Mucosa of stomach (tissue), 1 donor: ENCODE measurements around the gene PWP1.

Source experiments
- H3K27me3 ChIP-seq: one replicate; pipeline ENCODE4 v1.7.0; 2013; ENCODE audit warnings: mild to moderate bottlenecking, low read length; ENCODE audit not compliant: control insufficient read depth, insufficient read depth
- H3K36me3 ChIP-seq: one replicate; pipeline ENCODE4 v1.7.0; 2013; ENCODE audit warnings: low read length; ENCODE audit not compliant: control insufficient read depth, insufficient read depth
- H3K4me1 ChIP-seq: one replicate; pipeline ENCODE4 v1.7.0; 2013; ENCODE audit warnings: mild to moderate bottlenecking, low read length; ENCODE audit not compliant: control insufficient read depth, insufficient read depth
- H3K4me3 ChIP-seq: one replicate; pipeline ENCODE4 v1.7.0; 2013; ENCODE audit warnings: low read length
- H3K9ac ChIP-seq: one replicate; pipeline ENCODE4 v1.7.0; 2013; ENCODE audit warnings: mild to moderate bottlenecking, low read length, moderate library complexity
- H3K9me3 ChIP-seq: one replicate; pipeline ENCODE4 v1.7.0; 2013; ENCODE audit warnings: mild to moderate bottlenecking, low read length, moderate library complexity; ENCODE audit not compliant: control insufficient read depth
- donor health status: Pancreatic carcinoma.

Gene PWP1

DNA sequence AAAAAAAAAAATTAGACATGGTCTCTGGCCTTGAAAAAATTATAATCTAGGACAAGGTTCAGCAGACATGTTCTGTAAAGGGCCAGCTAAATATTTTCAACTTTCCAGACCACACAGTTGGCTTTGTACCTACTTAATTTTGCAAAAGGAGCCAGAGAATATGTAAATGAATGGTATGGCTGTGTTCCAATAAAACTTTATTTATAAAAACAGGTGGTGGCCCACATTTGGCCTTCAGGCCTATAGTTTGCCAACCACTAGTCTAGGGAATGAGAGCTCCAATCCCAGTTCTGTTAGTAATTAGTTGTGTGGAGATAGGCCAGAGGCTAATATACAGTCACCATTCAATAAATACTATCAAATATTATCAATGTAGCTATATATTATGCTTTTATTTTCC lies 29.3 kb upstream of the PWP1 start:
- H3K27me3 ChIP-seq, result no peaks in the 10 kb centered on the region
- H3K4me1 ChIP-seq, result no peaks in the 10 kb centered on the region
- H3K9me3 ChIP-seq, result no peaks in the 10 kb centered on the region
- H3K4me3 ChIP-seq, result no peak overlapping the region
- no peaks in the 10 kb centered on the region for H3K36me3 ChIP-seq
- no peak overlapping the region for H3K9ac ChIP-seq

DNA sequence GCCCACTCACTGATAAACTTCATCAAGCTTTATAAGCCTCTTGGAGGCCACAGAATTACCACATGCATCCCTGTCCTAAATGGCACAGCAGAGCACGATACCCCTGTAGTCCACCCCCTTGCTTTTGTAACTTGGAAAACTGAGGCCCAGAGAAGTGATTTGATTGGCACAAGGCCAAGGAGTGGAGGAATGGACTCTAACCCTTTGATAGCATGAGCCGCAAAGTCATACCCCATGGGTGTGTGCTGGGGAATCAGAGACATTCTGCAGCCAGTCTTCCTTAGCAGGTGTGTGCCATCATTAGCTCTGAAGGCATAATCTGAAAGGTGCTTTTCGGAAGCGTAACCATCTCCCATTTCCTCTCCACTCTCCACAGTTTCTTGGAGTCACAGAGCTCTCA lies 28.5 kb upstream of the PWP1 start:
- Histone ChIP-seq H3K4me3 (no peak overlapping the region), H3K9me3 (no peaks in the 10 kb centered on the region), H3K27me3 (no peaks in the 10 kb centered on the region), H3K9ac (no peak overlapping the region), H3K36me3 (no peaks in the 10 kb centered on the region), H3K4me1 (no peaks in the 10 kb centered on the region)

DNA sequence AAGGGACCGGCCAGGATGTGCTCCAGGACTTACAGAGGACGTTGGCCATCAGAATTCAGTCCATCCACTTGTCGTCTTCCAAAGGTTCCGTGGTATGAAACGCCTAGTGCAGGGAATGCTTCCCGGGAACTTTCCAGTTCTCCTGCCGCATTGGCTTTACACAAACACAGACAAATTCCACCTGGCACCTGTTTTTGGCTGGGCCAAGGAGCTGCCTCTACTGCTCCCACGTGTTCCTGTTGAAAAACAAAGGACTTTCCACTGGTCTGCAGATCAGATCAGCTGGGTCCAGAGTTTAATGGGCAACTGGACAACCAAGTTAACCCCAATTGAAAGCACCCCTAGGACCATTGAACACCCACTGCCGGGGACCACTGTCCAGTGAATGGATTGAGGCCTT lies 28.0 kb upstream of the PWP1 start:
- H3K27me3 ChIP-seq, result no peaks in the 10 kb centered on the region
- no peak overlapping the region for H3K4me3 ChIP-seq
- no peak overlapping the region for H3K9ac ChIP-seq
- no peaks in the 10 kb centered on the region for H3K9me3 ChIP-seq
- H3K36me3 ChIP-seq, result no peaks in the 10 kb centered on the region
- H3K4me1 ChIP-seq, result no peaks in the 10 kb centered on the region

DNA sequence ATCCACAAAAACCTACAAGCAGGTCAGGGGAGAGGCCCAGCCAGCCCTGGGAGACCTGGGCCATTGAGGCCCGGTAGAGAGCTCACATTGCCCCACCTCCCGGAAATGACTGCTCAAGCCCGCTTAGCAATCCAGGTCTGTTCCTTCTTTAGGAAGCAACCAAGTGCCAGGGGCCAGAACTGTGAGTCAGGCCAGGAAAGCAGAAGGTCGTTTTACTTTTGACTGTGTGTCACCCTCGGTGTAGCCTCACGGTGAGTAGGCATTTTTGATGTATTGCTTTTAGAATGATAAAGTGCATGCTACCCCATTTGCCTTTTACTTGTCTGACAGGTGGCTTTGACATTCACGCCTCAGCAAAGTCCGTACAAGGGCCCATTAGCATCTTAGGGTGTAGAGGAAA lies 25.4 kb upstream of the PWP1 start:
- no peak overlapping the region for H3K4me3 ChIP-seq
- no peak overlapping the region for H3K9ac ChIP-seq
- H3K4me1 ChIP-seq, result no peaks in the 10 kb centered on the region
- no peaks in the 10 kb centered on the region for H3K36me3 ChIP-seq
- H3K9me3 ChIP-seq, result no peaks in the 10 kb centered on the region
- H3K27me3 ChIP-seq, result no peaks in the 10 kb centered on the region

DNA sequence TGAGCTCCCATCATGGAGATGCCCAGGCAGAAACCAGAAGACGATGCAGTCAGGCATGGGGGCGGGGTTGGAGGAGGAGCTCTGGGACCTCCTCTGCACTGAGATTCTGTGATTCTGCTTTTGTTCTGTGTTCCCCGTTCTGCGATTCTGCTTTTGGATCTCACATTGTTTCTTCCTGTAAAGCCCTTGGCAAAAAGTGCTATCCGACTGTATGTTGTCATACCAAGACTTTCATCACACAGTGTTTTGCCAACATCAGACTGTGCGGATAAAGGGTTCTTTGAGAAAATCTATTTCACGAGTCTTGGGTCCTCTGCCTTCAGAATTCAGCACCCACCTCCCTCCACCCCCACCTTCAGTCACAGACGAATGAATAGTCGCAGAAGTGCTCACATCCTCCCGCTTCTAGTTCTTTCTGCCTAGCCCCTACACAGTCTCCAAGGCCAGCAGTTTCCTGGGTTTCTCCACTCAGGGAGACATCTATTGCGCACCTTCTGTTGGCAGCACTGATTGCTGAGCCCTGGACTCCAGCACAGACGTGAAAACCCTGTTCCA lies 24.7 kb upstream of the PWP1 start:
- Histone ChIP-seq H3K36me3 (no peaks in the 10 kb centered on the region), H3K4me1 (no peaks in the 10 kb centered on the region), H3K9me3 (no peaks in the 10 kb centered on the region), H3K9ac (no peak overlapping the region), H3K27me3 (no peaks in the 10 kb centered on the region), H3K4me3 (no peak overlapping the region)

DNA sequence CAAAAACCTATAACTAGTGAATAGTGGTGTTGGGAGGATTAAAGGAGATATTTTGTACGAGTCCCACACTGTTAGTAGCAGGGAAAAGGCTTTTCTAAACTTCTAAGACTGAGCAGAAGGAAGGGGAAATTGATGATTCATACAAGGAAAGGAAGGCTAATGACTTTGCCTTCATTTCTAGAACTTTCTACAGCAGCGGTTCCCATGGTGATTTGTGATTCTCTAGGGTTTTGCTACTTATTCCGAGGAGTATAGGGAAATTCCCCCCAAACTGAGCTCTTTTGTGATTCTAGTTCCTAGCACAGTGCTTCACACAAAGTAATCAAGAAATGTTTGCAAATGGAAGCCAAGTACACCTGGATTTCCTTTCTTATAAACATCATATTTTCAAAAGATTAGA lies 23.8 kb upstream of the PWP1 start:
- Histone ChIP-seq H3K9me3 (no peaks in the 10 kb centered on the region), H3K27me3 (no peaks in the 10 kb centered on the region), H3K36me3 (no peaks in the 10 kb centered on the region), H3K9ac (no peak overlapping the region), H3K4me1 (no peaks in the 10 kb centered on the region), H3K4me3 (no peak overlapping the region)

DNA sequence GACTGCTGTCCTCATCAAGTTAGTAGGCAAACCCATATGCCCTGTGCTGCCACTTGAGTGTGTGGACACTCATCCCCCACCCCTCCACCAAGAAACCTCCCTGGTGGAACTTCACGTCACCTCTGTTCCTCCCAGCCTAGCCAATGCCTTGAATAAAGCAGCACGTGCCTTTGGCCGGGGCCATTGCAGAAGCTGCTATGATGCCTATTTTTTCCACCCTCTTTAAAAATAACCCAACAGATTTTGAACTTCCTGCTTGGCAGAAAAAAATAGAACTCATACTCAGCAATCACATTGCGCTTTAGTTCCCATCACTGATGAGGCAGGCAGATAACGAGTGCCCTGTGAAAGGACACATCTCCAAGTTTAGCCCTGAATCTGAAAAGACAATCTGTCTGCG lies 23.1 kb upstream of the PWP1 start:
- no peak overlapping the region for H3K9ac ChIP-seq
- H3K4me3 ChIP-seq, result no peak overlapping the region
- H3K36me3 ChIP-seq, result no peaks in the 10 kb centered on the region
- no peaks in the 10 kb centered on the region for H3K9me3 ChIP-seq
- no peaks in the 10 kb centered on the region for H3K27me3 ChIP-seq
- H3K4me1 ChIP-seq, result no peaks in the 10 kb centered on the region

DNA sequence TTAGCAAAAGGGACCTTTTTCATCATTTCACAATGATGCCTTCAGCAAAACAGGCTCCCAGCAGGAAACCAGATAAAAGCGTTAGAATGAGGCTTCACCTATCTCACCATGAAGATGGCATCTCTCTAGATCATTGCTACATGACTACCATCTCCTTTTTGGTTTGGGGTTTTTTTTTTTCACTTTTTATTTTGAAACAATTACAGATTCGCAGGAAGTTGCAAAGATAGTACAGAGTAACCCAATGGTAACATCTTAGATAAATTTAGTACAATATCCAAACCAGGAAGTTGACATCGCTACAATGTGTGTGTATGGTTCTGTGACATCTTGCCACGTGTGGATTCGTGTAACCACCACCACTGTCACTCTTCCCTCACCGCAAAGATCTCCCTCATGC lies 22.3 kb upstream of the PWP1 start:
- Histone ChIP-seq H3K4me3 (no peak overlapping the region), H3K4me1 (no peaks in the 10 kb centered on the region), H3K9me3 (no peaks in the 10 kb centered on the region), H3K9ac (no peak overlapping the region), H3K27me3 (no peaks in the 10 kb centered on the region), H3K36me3 (no peaks in the 10 kb centered on the region)

DNA sequence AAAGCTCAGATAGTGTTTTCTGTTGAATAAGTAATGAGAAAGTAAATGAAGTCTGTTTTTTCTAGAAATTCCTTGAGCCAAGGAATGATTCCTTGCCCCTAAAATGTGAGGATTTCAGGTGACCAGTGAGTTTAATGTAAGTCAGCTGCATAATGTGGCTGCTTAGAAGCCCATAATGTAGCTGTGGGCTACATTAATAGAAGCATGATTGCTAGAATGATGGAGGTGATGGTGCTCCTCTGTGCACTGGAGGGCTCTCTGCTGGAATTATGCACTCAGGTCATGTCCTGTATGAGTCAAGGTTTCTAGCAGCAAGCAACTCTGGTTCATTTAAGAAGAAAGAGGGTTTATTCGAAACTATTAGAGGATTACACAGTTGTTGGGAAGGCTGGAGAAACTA lies 19.6 kb upstream of the PWP1 start:
- peaks cover 5% of the 10 kb centered on the region for H3K27me3 ChIP-seq
- no peaks in the 10 kb centered on the region for H3K4me1 ChIP-seq
- no peaks in the 10 kb centered on the region for H3K9me3 ChIP-seq
- H3K36me3 ChIP-seq, result no peaks in the 10 kb centered on the region
- no peak overlapping the region for H3K4me3 ChIP-seq
- no peak overlapping the region for H3K9ac ChIP-seq

DNA sequence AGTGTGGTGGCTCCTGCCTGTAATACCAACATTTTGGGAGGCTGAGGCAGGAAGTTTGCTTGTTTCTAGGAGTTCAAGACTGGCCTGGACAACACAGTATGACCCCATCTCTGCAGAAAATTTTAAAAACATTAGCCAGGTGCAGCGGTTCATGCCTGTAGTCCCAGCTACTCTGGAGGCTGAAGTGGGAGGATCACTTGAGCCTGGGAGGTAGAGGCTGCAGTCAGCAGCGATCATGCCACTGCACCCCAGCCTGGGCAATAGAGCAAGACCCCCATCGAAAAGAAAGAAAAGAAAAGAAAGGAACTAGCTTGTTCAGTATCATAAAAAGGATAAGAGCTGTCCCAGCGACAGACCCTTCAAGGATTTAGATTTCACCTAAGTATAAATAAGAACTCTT lies 18.1 kb upstream of the PWP1 start:
- Histone ChIP-seq H3K4me1 (no peaks in the 10 kb centered on the region), H3K4me3 (no peak overlapping the region), H3K36me3 (no peaks in the 10 kb centered on the region), H3K9me3 (no peaks in the 10 kb centered on the region), H3K9ac (no peak overlapping the region), H3K27me3 (peaks cover 5% of the 10 kb centered on the region)

DNA sequence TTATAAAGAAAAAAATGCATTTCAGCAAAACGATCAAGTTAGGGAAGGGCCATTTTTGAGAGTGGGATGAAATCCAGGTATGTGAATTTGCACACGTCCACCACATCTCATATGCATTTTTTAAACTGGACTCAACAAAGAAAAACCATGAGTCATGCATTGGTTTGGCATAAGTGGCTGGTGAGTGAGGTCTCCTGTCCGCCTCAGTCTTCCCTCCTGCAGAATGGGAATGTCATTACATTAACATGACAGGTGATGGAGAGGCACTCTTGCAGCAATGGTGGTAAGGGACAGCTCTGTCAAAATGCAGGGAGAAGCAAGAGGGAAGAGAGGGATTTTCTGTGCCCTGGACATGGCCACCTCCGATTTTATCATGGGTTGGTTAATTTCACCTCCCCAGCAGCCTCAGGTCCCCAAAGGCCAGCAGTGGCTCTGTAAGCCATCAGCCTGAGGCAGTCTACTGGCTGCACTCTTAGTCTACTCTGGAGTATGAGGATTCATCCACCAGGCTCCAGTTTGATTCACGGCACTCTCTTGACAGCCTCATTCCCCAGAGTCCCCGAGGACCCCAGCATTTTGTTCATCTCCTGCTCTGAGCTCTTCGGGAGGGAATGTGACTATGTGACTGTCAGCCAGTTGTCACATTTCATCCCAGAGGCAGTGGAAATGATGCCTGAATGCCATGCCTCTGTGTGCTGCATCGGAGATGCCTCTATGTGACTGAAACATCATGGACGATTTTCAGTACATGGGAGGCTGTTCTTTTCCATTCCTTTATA lies 17.1 kb upstream of the PWP1 start:
- H3K4me3 ChIP-seq, result no peak overlapping the region
- H3K27me3 ChIP-seq, result peaks cover 5% of the 10 kb centered on the region
- no peaks in the 10 kb centered on the region for H3K36me3 ChIP-seq
- no peaks in the 10 kb centered on the region for H3K4me1 ChIP-seq
- no peaks in the 10 kb centered on the region for H3K9me3 ChIP-seq
- no peak overlapping the region for H3K9ac ChIP-seq

DNA sequence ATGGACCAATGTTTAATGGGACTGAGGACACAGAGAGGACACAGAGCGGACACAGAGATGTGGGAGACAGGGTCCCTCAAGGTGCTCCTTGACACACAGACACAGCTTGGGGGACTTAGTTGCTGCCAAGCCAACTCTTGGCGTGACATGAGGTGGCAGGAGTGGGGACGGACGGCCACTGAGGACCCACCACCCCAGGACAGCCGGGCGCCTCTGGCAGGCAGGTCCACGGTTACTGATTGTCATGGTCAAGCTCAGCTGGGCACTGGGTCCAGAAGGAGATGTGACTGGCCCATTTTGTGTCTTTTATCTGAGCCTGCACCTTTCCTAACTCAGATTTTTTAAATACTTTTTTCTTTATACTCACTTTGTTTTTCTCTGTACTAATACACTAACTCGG lies 15.7 kb upstream of the PWP1 start:
- no peak overlapping the region for H3K4me3 ChIP-seq

More for the DNA sequence above, 15.7 kb upstream of the PWP1 start:
- peaks cover 5% of the 10 kb centered on the region for H3K27me3 ChIP-seq
- H3K9ac ChIP-seq, result no peak overlapping the region
- no peaks in the 10 kb centered on the region for H3K36me3 ChIP-seq
- no peaks in the 10 kb centered on the region for H3K4me1 ChIP-seq
- no peaks in the 10 kb centered on the region for H3K9me3 ChIP-seq
